Ascending aorta (tissue), 2 donors: ENCODE measurements around the gene EPM2AIP1. TPM values are rescaled to one million over a fixed set of nuclear protein-coding genes. Genes with fewer than 3 reads are reported as not detected.
A peak's percentile ranks its signal among the peaks of the same experiment; 100 is the strongest.

Source experiments
- DNase-seq, 2 donors: peaks; one replicate each; pipeline ENCODE4 v3.0.0-alpha.2; 2019; ENCODE audit warnings: low spot score in 2 of 2
- H3K27ac ChIP-seq, 2 donors: fragments of 200-600 bp; sonication (generic); one replicate each; pipeline ENCODE4 v1.5.1; 2016 to 2017; ENCODE audit warnings: mild to moderate bottlenecking in 1 of 2
- H3K27me3 ChIP-seq: fragments of 200-600 bp; sonication (generic); one replicate; pipeline ENCODE4 v1.5.1; 2017
- H3K36me3 ChIP-seq, 2 donors: fragments of 200-600 bp; sonication (generic); one replicate each; pipeline ENCODE4 v1.5.1; 2016
- H3K4me1 ChIP-seq, 2 donors: fragments of 200-600 bp; sonication (generic); one replicate each; pipeline ENCODE4 v1.5.1; 2016 to 2017; ENCODE audit warnings: mild to moderate bottlenecking in 1 of 2
- H3K4me3 ChIP-seq, 2 donors: fragments of 200-600 bp; sonication (generic); one replicate each; pipeline ENCODE4 v1.5.1; 2016 to 2017; ENCODE audit warnings: mild to moderate bottlenecking in 1 of 2
- H3K9me3 ChIP-seq, 2 donors: fragments of 200-600 bp; sonication (generic); one replicate each; pipeline ENCODE4 v1.5.1; 2016
- intact Hi-C: fragments of 100-400 bp; cut with DNase I; formaldehyde crosslinking; loops from one replicate; pipeline ENCODE4 v1.15.1; 2023
- total RNA-seq: library from RNA; depleted of rRNA; stranded (reverse); fragments of >200 nt; gene quantifications from one replicate; pipeline ENCODE4 v1.1.0, GENCODE V29; 2016
- TF ChIP-seq, protein P1 (sequence below), 3 experiments: fragments of 200-600 bp in 2 of 3; fragments of 450-650 bp in 1 of 3; sonication (generic) in 2 of 3; IDR thresholded peaks; one replicate each; pipeline ENCODE4 v1.5.1; 2016 to 2019; ENCODE audit warnings: antibody characterized with exemption in 3 of 3, mild to moderate bottlenecking in 1 of 3, moderate library complexity in 1 of 3

Gene EPM2AIP1
- total RNA-seq, 1 donor from 2014 or later = 1.9 TPM

DNA sequence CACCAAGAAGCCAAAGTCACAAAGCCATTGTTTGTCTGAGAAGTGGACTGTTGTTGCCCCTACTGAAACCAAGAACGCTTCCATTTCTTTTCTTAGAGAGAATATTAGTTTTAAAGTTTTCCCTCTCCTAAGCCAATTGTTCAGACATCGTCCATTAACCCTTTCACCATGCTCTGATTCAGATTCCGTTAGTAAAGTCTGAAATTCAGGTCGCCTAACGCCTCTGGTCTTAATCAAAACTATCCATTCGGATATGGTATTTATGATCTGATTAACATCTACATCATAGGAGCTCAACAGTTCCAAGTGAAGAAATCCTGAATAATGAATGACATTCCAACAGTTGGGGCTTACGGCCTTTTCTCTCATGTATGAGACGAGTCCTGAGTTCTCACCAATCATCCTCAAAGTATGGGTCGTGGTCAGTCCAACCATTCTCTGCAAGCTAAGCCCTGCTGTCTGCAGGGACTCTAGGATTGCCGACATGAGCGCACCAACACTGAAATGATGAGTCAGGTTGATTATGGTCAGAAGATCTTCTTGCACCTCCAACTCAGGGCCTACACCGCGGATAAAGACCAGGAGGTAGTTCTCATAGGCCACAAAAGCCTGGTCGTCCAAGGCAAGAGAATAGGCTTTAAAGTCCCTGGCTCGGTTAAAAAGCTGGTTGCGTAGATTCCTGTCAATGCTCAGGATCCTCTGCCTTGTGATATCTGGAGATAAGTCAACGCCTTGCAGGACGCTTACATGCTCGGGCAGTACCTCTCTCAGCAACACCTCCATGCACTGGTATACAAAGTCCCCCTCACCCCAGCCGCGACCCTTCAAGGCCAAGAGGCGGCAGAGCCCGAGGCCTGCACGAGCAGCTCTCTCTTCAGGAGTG lies 767 bp downstream of the EPM2AIP1 start:
- DNase-seq = peak in 1 of 2 donors; percentile 67
- peaks cover 17 to 42% of the 10 kb centered on the region in 2 donors for H3K4me1 ChIP-seq
- no peaks in the 10 kb centered on the region for H3K9me3 ChIP-seq
- intact Hi-C loops = loop anchor here (2.0 to 10.0 kb wide), 3 partner anchors 60 to 1143 kb away; partner anchors contain the start of genes ACAA1 and MYD88
- TF ChIP-seq, protein P1, sequence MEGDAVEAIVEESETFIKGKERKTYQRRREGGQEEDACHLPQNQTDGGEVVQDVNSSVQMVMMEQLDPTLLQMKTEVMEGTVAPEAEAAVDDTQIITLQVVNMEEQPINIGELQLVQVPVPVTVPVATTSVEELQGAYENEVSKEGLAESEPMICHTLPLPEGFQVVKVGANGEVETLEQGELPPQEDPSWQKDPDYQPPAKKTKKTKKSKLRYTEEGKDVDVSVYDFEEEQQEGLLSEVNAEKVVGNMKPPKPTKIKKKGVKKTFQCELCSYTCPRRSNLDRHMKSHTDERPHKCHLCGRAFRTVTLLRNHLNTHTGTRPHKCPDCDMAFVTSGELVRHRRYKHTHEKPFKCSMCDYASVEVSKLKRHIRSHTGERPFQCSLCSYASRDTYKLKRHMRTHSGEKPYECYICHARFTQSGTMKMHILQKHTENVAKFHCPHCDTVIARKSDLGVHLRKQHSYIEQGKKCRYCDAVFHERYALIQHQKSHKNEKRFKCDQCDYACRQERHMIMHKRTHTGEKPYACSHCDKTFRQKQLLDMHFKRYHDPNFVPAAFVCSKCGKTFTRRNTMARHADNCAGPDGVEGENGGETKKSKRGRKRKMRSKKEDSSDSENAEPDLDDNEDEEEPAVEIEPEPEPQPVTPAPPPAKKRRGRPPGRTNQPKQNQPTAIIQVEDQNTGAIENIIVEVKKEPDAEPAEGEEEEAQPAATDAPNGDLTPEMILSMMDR (IDR thresholded peaks at IDR 0.05) = no peak
- H3K4me3 ChIP-seq = peak overlapping the region; percentile 70 to 81
- H3K27ac ChIP-seq = peak overlapping the region; percentile 99
- H3K27me3 ChIP-seq = no peaks in the 10 kb centered on the region
- peaks cover 16% of the 10 kb centered on the region in 2 donors for H3K36me3 ChIP-seq

- Histone ChIP-seq H3K36me3 (peaks cover 17 to 18% of the 10 kb centered on the region in 2 donors), H3K4me1 (peaks cover 17 to 42% of the 10 kb centered on the region in 2 donors), H3K9me3 (no peaks in the 10 kb centered on the region), H3K27ac (peak overlapping the region; percentile 99), H3K27me3 (no peaks in the 10 kb centered on the region), H3K4me3 (peak overlapping the region; percentile 70 to 81)
- TF ChIP-seq, protein P1 (IDR thresholded peaks at IDR 0.05) = no peak
- intact Hi-C loops = loop anchor here (5.0 to 10.0 kb wide), 2 partner anchors 61 to 1144 kb away; partner anchors contain the start of genes ACAA1 and MYD88
- no peak for DNase-seq
Observed at GRCh38 chr3:36991147-36991546, 1.8 kb downstream of the EPM2AIP1 start.

- Histone ChIP-seq H3K4me1 (peaks cover 17 to 38% of the 10 kb centered on the region in 2 donors), H3K27ac (no peak overlapping the region), H3K36me3 (peaks cover 28 to 29% of the 10 kb centered on the region in 2 donors), H3K27me3 (no peaks in the 10 kb centered on the region), H3K4me3 (peak overlapping the region; percentile 70 to 81), H3K9me3 (no peaks in the 10 kb centered on the region)
- TF ChIP-seq, protein P1 (IDR thresholded peaks at IDR 0.05) = no peak
- no peak for DNase-seq
- intact Hi-C loops = no loop called here
Observed at GRCh38 chr3:36989568-36989967, 3.4 kb downstream of the EPM2AIP1 start.

GRCh38 chr3:36989005-36989404 lies 3.9 kb downstream of the EPM2AIP1 start:
- peaks cover 13 to 34% of the 10 kb centered on the region in 2 donors for H3K4me1 ChIP-seq
- H3K4me3 ChIP-seq = peak overlapping the region; percentile 70 to 81

DNA sequence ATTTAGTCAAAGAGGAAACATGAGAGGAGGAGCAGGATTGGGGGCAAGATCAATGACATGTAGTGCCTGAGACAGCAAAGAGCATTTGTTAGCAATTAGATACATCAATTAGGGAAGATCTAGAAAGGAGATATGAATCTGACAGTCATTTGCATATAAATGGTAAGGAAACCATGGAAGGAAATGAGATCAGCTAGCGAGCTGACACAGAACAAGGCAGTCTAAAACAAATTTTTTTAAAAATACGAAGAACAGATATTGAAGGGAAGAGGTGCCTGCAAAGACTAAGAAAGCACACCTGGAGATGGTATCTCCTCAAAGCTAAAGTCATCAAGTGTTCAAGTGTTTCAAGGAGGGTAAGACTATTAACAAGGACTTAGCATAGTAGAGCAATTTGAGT lies 4.6 kb downstream of the EPM2AIP1 start:
- no peak overlapping the region for H3K27ac ChIP-seq
- peak overlapping the region in 1 of 2 donors; percentile 70 for H3K4me3 ChIP-seq
- H3K36me3 ChIP-seq = peaks cover 40 to 42% of the 10 kb centered on the region in 2 donors
- H3K27me3 ChIP-seq = no peaks in the 10 kb centered on the region
- H3K9me3 ChIP-seq = no peaks in the 10 kb centered on the region
- peaks cover 13 to 34% of the 10 kb centered on the region in 2 donors for H3K4me1 ChIP-seq
- TF ChIP-seq, protein P1 (IDR thresholded peaks at IDR 0.05) = no peak
- no peak for DNase-seq
- intact Hi-C loops = no loop called here

More at GRCh38 chr3:36989005-36989404, 3.9 kb downstream of the EPM2AIP1 start:
- intact Hi-C loops = no loop called here
- H3K27ac ChIP-seq = no peak overlapping the region
- H3K9me3 ChIP-seq = no peaks in the 10 kb centered on the region
- TF ChIP-seq, protein P1 (IDR thresholded peaks at IDR 0.05) = no peak
- H3K27me3 ChIP-seq = no peaks in the 10 kb centered on the region
- H3K36me3 ChIP-seq = peaks cover 33 to 35% of the 10 kb centered on the region in 2 donors
- no peak for DNase-seq
